ENCODE measurements around the gene ADM. TPM values are rescaled to one million over a fixed set of nuclear protein-coding genes. Genes with fewer than 3 reads are reported as not detected.

Gene ADM
- total RNA-seq, 1 experiment from 2014 or later, result 82.5 TPM

DNA sequence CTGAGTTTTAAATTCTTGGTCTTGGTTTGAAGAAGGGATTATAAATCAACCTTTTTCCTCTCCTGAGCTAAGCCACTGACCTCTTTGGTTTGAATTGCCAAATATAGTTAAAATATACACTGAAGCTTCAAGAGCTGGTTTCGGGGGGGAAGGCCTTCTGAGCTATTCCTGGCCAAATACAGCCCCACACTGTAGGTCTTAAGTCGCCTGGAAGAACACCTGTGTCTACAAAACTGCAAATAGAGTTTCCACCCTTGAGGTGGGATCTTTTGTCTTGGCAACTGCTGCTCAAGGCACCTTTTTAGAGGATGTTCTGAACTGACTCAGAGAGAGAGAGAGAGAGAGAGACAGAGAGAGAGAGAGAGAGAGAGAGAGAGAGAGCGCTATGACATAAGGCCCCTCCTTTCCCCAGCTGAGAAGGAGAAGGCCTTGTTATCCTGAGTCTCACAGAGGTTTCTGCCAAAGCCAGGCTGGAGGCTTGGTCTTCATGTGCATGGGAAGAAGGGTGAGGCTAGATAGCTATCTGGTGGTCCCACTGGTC is 5.5 kb downstream of the ADM start:
- Histone ChIP-seq H3K9ac (ENCODE audit: low read length) (no peak overlapping the region), H3K4me2 (ENCODE audit: low read length) (no peak overlapping the region), H3K4me1 (ENCODE audit: insufficient read depth, low read length) (peaks cover 21% of the 10 kb centered on the region), H2AFZ (ENCODE audit: low read length) (no peak overlapping the region), H4K20me1 (ENCODE audit: low read length) (peaks cover 10% of the 10 kb centered on the region), H3K36me3 (ENCODE audit: low read depth, low read length) (no peaks in the 10 kb centered on the region), H3K9me3 (ENCODE audit: low read length) (no peaks in the 10 kb centered on the region), H3K9me2 (replicated peaks; ENCODE audit: low read length) (no peaks in the 10 kb centered on the region), H3K4me3 (ENCODE audit: low read length) (no peak overlapping the region), H3K79me2 (ENCODE audit: low read length) (peaks cover 16% of the 10 kb centered on the region), H3K27ac (ENCODE audit: low read length) (no peak overlapping the region), H3F3A (ENCODE audit: low read length, unreplicated experiment) (no peaks in the 10 kb centered on the region), H3K27me3 (ENCODE audit: low read length) (no peaks in the 10 kb centered on the region)
- ATAC-seq, result no peak
- ChIA-PET CTCF (no interaction called here), POLR2A (ENCODE audit: unreplicated experiment) (interaction anchor here (0.6 kb wide), 2 partner anchors 148 to 472 kb away, joined by 3 to 5 read pairs; no protein-coding TSS in a partner anchor)
- BruUV-seq (replicated peaks), result no TSS peak
- TF ChIP-seq EZH2 (IDR thresholded peaks at IDR 0.05; ENCODE audit: low read length, unreplicated experiment), result no peak
- TF ChIP-seq, protein P1, sequence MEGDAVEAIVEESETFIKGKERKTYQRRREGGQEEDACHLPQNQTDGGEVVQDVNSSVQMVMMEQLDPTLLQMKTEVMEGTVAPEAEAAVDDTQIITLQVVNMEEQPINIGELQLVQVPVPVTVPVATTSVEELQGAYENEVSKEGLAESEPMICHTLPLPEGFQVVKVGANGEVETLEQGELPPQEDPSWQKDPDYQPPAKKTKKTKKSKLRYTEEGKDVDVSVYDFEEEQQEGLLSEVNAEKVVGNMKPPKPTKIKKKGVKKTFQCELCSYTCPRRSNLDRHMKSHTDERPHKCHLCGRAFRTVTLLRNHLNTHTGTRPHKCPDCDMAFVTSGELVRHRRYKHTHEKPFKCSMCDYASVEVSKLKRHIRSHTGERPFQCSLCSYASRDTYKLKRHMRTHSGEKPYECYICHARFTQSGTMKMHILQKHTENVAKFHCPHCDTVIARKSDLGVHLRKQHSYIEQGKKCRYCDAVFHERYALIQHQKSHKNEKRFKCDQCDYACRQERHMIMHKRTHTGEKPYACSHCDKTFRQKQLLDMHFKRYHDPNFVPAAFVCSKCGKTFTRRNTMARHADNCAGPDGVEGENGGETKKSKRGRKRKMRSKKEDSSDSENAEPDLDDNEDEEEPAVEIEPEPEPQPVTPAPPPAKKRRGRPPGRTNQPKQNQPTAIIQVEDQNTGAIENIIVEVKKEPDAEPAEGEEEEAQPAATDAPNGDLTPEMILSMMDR (conservative IDR thresholded peaks at IDR 0.05; ENCODE audit: low read depth, low read length), result no peak
- TF ChIP-seq EZH2phosphoT487 (IDR thresholded peaks at IDR 0.05; ENCODE audit: borderline replicate concordance, low read length), result no peak
- intact Hi-C loops (cut with micrococcal nuclease), result no loop called here
- no peak for DNase-seq

DNA sequence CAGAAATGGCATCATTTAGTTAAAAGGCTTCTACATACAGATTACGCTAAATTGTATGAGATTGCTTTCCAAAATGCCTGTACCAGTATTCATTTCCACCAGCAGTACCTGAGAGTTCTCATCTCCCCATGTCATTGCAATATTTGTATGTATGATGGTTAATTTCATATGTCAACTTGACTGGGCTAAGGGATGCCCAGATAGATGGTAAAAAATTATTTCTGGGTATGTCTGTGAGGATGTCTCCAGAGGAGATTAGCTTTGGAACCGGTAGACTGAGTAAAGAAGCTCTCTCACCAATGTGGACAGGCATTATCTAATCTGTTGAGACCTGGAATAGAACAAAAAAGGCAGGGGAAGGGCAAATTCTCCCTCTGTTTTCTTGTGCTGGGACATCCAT is 6.9 kb downstream of the ADM start:
- POLR2A ChIA-PET (ENCODE audit: unreplicated experiment), result no interaction called here
- BruUV-seq (replicated peaks), result no TSS peak

More for the DNA sequence above, 6.9 kb downstream of the ADM start:
- no peak overlapping the region for H3K4me3 ChIP-seq (ENCODE audit: low read length)
- intact Hi-C loops (cut with micrococcal nuclease), result no loop called here
- H3K4me2 ChIP-seq (ENCODE audit: low read length), result no peak overlapping the region
- ATAC-seq (no peak), DNase-seq (no peak)
- no peaks in the 10 kb centered on the region for H3K36me3 ChIP-seq (ENCODE audit: low read depth, low read length)
- H3K9me2 ChIP-seq (replicated peaks; ENCODE audit: low read length), result no peaks in the 10 kb centered on the region
- H3K9me3 ChIP-seq (ENCODE audit: low read length), result no peaks in the 10 kb centered on the region
- H4K20me1 ChIP-seq (ENCODE audit: low read length), result no peaks in the 10 kb centered on the region
- H3F3A ChIP-seq (ENCODE audit: low read length, unreplicated experiment), result no peaks in the 10 kb centered on the region
- TF ChIP-seq, protein P1 (conservative IDR thresholded peaks at IDR 0.05; ENCODE audit: low read depth, low read length), result no peak
- TF ChIP-seq EZH2phosphoT487 (IDR thresholded peaks at IDR 0.05; ENCODE audit: borderline replicate concordance, low read length) (no peak), EZH2 (IDR thresholded peaks at IDR 0.05; ENCODE audit: low read length, unreplicated experiment) (no peak)
- H2AFZ ChIP-seq (ENCODE audit: low read length), result no peak overlapping the region
- H3K4me1 ChIP-seq (ENCODE audit: insufficient read depth, low read length), result peaks cover 21% of the 10 kb centered on the region
- CTCF ChIA-PET, result interaction anchor here (0.5 kb wide), 1 partner anchor 104 kb away, joined by 3 read pairs; no protein-coding TSS in a partner anchor
- no peaks in the 10 kb centered on the region for H3K27me3 ChIP-seq (ENCODE audit: low read length)
- peaks cover 2% of the 10 kb centered on the region for H3K79me2 ChIP-seq (ENCODE audit: low read length)
- H3K27ac ChIP-seq (ENCODE audit: low read length), result no peak overlapping the region
- no peak overlapping the region for H3K9ac ChIP-seq (ENCODE audit: low read length)
